ENCODE results near the gene POLG2. TPM values are rescaled to one million over a fixed set of nuclear protein-coding genes. Genes with fewer than 3 reads are reported as not detected.
"Not testable (repeated sequence)": the region's sequence is repeated elsewhere in the genome, so short reads cannot be mapped to it uniquely, and the experiment has no call there.

Gene POLG2
- total RNA-seq, 1 experiment from 2014 or later, result 1.6 TPM

- no peak for DNase-seq (ENCODE audit: low read depth)
- in situ Hi-C loops (cut with HindIII; ENCODE audit: low pct_unique_long_range_greater_than_20kb, low sequenced_read_pairs), result no loop called here
Observed at GRCh38 chr17:64494121-64494520, 2.7 kb downstream of the POLG2 start.

DNA sequence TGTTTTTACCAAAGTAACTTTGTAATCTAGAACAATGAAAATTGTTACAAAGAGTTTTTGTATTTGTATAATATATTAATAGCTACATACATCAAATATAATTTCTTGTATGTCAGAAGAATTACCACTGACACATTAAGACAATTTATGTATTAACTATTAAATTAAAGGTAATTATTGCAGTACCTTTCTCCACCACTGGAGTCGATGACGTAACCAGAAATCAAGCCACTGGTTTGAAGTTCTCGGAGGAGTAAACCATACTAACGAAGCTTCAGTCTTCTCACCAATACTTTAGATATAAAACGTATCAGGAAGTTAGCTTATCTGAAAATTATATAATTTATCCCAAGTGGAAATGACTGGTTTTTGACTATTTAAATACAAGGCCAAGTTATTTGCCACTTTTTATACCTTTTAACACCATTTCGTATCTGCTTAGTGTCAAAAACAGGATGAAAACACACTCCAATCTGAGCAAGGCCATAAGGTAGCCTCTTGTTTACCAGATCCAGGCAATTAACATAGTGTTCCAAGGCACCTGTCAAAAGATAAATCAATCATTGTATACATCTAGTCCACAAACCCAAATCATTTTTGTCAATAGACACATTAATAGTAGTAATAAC is 4.3 kb downstream of the POLG2 start:
- in situ Hi-C loops (cut with HindIII; ENCODE audit: low pct_unique_long_range_greater_than_20kb, low sequenced_read_pairs), result no loop called here
- no peak for DNase-seq (ENCODE audit: low read depth)

- DNase-seq (ENCODE audit: low read depth), result no peak
Observed at GRCh38 chr17:64491994-64492393, 4.9 kb downstream of the POLG2 start.

GRCh38 chr17:64491034-64491860 is 5.6 kb downstream of the POLG2 start:
- DNase-seq (ENCODE audit: low read depth), result no peak

More at GRCh38 chr17:64491994-64492393, 4.9 kb downstream of the POLG2 start:
- in situ Hi-C loops (cut with HindIII; ENCODE audit: low pct_unique_long_range_greater_than_20kb, low sequenced_read_pairs), result no loop called here

DNA sequence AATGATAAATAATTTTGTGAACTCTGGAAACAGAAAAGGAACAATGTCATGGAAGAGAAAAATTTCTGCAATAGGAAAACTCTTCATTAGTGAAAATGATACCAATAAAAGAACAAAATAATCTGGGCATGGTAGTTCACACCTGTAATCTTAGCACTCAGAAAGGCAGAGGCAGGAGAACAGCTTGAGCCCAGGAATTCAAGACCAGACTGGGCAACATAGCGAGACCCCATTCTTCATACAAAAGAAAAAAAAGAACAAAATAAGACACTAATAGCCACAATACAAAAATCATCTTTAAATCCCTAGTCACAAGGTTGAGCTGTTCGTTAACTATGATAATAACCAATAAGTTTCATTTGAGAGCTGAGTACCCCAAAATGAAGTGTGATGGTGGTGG is 8.6 kb downstream of the POLG2 start:
- in situ Hi-C loops (cut with HindIII; ENCODE audit: low pct_unique_long_range_greater_than_20kb, low sequenced_read_pairs), result no loop called here
- DNase-seq (ENCODE audit: low read depth), result no peak

More at GRCh38 chr17:64491034-64491860, 5.6 kb downstream of the POLG2 start:
- in situ Hi-C loops (cut with HindIII; ENCODE audit: low pct_unique_long_range_greater_than_20kb, low sequenced_read_pairs), result no loop called here

- in situ Hi-C loops (cut with HindIII; ENCODE audit: low pct_unique_long_range_greater_than_20kb, low sequenced_read_pairs), result no loop called here
- DNase-seq (ENCODE audit: low read depth), result no peak
Observed at GRCh38 chr17:64484380-64484779, 12.5 kb downstream of the POLG2 start.

DNA sequence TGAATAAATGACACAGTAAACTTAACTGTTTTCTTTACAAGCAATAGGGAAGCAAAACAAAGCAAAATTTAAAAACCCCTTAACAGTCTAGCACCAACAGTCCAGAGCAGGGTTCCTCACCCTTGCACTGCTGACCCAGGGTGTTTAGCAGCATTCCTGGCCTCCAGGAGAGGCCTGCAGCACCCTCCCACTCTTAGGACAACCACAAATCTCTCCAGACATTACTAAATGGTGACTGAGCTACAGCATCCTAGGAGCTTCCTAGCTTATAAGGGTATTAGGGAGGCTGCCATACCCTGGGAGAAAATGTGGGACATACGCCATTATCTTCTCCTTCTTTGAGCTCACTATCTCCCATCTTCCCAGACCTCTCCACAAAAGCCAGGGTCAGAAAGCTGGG is 15.9 kb downstream of the POLG2 start:
- DNase-seq (ENCODE audit: low read depth), result no peak
- in situ Hi-C loops (cut with HindIII; ENCODE audit: low pct_unique_long_range_greater_than_20kb, low sequenced_read_pairs), result no loop called here

DNA sequence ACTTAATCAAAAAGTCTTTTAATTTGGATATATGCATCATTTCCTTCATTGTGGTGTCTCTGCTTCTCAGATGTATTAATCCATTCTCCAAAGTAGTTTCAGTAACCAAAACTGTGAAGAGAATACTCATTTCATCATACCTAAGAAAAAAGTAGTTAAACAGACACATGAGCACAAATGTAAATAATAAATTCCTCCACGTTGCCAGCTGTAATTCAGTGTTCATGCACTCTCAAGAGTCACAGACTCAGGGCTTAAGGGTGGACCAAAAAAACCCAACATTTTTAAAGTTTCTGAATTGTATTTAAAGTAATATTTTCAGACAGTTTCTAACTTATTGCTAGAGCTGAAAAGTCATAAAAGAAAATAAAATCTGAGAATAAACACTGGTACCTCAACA is 19.0 kb downstream of the POLG2 start:
- in situ Hi-C loops (cut with HindIII; ENCODE audit: low pct_unique_long_range_greater_than_20kb, low sequenced_read_pairs), result no loop called here
- no peak for DNase-seq (ENCODE audit: low read depth)

- no peak for DNase-seq (ENCODE audit: low read depth)
- in situ Hi-C loops (cut with HindIII; ENCODE audit: low pct_unique_long_range_greater_than_20kb, low sequenced_read_pairs), result no loop called here
Observed at GRCh38 chr17:64472564-64472963, 24.3 kb downstream of the POLG2 start.

DNA sequence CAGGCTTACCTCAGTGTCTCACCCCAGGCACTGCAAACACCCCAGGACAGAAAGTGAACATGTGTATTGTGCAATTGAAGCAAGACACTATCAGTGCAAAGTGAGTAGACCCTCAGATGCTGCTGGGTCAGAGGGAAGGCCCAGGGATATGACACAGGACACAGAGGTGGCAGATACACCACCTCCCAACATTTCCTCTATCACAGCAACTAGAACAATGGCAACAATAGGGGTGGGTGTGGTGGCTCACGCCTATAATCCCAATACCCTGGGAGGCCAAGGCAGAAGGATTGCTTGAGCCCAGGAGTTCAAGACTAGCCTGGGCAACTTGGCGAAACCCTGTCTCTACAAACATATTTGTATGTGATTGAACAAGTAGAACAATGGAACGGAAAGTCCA is 25.4 kb downstream of the POLG2 start:
- no peak for DNase-seq (ENCODE audit: low read depth)
- in situ Hi-C loops (cut with HindIII; ENCODE audit: low pct_unique_long_range_greater_than_20kb, low sequenced_read_pairs), result no loop called here

DNA sequence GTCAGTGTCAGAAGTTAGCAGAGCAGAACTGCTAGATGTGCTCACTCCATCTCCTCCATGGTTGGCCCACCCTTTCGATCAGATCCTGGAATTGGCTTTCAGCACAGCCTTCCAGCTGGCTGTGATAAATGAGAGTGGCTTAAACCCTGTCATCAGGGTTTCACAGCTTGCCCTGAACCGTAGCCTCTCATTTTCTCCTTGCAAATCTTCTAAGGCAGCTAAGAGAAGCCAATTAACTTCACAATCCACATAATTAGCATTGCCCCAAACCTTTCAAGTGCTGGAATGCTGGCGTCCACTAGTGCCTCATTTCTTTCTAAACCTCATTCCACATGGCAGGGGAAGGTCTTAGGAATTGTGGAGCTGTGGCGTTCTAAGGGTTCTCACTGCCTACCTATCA is 26.2 kb downstream of the POLG2 start:
- no peak for DNase-seq (ENCODE audit: low read depth)
- in situ Hi-C loops (cut with HindIII; ENCODE audit: low pct_unique_long_range_greater_than_20kb, low sequenced_read_pairs), result no loop called here

DNA sequence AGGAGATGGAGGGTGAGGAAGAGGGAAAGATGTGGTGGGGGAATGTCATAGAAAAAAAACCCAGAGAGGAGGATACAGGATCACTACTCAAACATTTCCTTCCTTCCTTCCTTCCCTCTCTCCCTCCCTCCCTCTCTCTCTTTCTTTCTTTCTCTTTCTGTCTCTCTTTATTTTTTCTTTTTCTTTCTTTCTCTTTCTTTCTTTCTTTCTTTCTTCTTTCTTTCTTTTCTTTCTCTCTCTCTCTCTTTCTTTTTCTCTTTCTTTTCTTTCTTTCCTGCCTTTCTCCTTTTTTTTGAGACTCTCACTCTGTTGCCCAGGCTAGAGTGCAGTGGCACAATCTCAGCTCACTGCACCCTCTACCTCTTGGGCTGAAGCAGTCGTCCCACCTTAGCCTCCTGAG is 30.0 kb downstream of the POLG2 start:
- DNase-seq (ENCODE audit: low read depth); in situ Hi-C loops (cut with HindIII; ENCODE audit: low pct_unique_long_range_greater_than_20kb, low sequenced_read_pairs): not testable (repeated sequence)

DNA sequence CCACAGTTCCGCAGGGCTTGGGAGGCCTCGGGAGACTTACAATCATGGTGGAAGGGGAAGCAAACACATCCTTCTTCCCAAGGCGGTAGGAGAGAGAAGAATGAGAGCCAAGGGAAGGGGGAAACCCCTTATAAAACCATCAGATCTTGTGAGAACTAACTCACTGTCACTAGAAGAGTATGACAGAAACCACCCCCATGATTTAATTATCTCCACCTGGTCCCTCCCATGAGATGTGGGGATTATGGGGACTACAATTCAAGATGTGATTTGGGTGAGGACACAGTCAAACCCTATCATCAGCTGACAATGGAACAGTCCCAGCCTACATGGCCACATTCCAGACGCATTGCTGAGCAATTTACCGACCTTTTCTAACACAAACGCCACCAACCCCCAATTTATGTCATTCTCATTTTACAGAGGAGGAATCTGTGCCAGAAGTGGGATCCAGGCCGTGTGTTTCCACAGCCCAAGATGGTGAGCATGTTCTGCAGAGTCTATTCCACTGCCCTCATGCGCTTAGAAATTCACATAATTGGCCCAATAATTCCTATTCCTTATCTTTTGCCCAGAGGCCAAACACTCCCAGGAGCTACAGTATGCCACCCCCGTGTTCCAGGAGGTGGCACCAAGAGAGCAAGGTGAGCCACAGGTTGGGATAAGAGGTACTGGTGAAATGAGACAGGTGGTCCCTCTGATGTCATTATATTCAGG is 30.7 kb downstream of the POLG2 start:
- in situ Hi-C loops (cut with HindIII; ENCODE audit: low pct_unique_long_range_greater_than_20kb, low sequenced_read_pairs), result no loop called here
- no peak for DNase-seq (ENCODE audit: low read depth)

GRCh38 chr17:64461788-64462187 is 35.1 kb downstream of the POLG2 start:
- in situ Hi-C loops (cut with HindIII; ENCODE audit: low pct_unique_long_range_greater_than_20kb, low sequenced_read_pairs), result no loop called here
- DNase-seq (ENCODE audit: low read depth), result no peak

GRCh38 chr17:64460955-64461354 is 35.9 kb downstream of the POLG2 start:
- DNase-seq (ENCODE audit: low read depth), result no peak
- in situ Hi-C loops (cut with HindIII; ENCODE audit: low pct_unique_long_range_greater_than_20kb, low sequenced_read_pairs), result no loop called here

GRCh38 chr17:64459818-64460217 is 37.0 kb downstream of the POLG2 start:
- DNase-seq (ENCODE audit: low read depth); in situ Hi-C loops (cut with HindIII; ENCODE audit: low pct_unique_long_range_greater_than_20kb, low sequenced_read_pairs): not testable (repeated sequence)

DNA sequence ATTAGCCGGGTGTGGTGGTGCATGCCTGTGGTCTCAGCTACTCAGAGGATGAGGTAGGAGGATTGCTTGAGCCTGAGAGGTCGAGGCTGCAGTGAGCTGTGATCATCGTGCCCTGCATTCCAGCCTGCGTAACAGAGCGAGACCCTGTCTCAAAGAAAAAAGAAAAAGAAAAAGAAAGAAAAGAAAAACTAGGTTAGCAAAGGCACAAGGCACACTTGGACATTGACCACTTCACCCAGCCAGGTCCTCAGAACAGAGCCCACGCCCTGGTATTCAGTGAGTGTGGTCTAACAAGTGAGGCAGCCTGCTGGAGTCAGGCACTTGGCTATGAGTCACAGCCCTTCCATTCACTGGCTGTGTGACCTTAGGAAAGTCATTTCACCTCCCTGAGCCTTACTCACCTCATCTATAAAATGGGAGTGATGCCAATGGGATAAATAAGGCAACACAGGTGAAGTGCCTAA is 37.5 kb downstream of the POLG2 start:
- in situ Hi-C loops (cut with HindIII; ENCODE audit: low pct_unique_long_range_greater_than_20kb, low sequenced_read_pairs), result no loop called here
- DNase-seq (ENCODE audit: low read depth), result no peak

DNA sequence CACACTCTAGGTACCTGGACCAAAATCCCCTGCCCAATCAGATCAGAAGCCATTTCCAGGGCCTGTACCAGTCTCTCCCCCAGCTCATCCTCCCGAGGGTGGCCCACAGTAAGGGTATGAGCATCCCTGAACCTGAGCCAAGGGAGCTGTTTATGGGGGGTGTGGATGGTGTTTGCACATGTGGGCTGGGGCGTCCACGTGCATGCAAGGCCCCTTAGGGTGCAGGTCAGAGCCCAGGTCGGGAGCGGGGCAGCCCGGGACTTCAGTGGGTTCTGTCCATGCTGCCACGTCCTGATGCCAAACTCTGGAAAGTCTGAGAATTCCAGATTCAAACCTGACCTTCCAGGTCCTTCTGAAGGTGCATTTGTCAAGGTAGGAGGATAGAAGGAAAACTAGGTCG is 38.1 kb downstream of the POLG2 start:
- no peak for DNase-seq (ENCODE audit: low read depth)
- in situ Hi-C loops (cut with HindIII; ENCODE audit: low pct_unique_long_range_greater_than_20kb, low sequenced_read_pairs), result no loop called here

DNA sequence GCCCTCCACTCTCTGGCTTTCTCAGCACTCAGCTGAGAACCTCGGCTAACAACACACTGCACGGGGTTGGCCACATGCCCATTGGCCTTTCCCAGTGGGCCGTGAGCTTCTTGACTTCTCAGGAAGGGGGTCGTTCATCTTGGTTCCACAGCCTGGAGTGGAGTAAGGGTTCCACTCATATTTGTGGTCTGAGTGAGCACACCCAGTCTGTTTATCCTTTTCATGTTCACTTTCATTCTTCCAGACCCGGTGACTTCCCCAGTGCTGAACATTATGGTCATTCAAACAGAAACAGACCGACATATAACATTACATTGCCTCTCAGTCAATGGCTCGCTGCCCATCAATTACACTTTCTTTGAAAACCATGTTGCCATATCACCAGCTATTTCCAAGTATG is 39.7 kb downstream of the POLG2 start:
- in situ Hi-C loops (cut with HindIII; ENCODE audit: low pct_unique_long_range_greater_than_20kb, low sequenced_read_pairs), result no loop called here
- DNase-seq (ENCODE audit: low read depth), result no peak

Measured in Caki2 (cell line).